ENCODE results near the gene MDFIC.

MDFIC gene

GRCh38 chr7:114933658-114934057, 11.8 kb downstream of the MDFIC start:
- TF ChIP-seq YY1 (IDR thresholded peaks at IDR 0.05; ENCODE audit: insufficient read depth, insufficient read length) (no peak), SUZ12 (IDR thresholded peaks at IDR 0.05; ENCODE audit: extremely low read depth, insufficient read depth, insufficient read length) (no peak), ZNF274 (IDR thresholded peaks at IDR 0.05; ENCODE audit: low read depth, low read length) (no peak)
- Histone ChIP-seq H3K36me3 (ENCODE audit: insufficient read depth, insufficient read length, low read length) (no peaks in the 10 kb centered on the region), H3K9me3 (ENCODE audit: insufficient read depth, low read length) (no peaks in the 10 kb centered on the region), H3K9ac (ENCODE audit: insufficient read length, low read depth) (no peak overlapping the region), H3K4me3 (ENCODE audit: insufficient read length, low read depth) (no peak overlapping the region), H3K27me3 (ENCODE audit: insufficient read depth, insufficient read length) (no peaks in the 10 kb centered on the region), H3K4me1 (ENCODE audit: insufficient read depth, insufficient read length) (no peaks in the 10 kb centered on the region)
- DNase-seq (ENCODE audit: low read depth, low spot score), result no peak

DNA sequence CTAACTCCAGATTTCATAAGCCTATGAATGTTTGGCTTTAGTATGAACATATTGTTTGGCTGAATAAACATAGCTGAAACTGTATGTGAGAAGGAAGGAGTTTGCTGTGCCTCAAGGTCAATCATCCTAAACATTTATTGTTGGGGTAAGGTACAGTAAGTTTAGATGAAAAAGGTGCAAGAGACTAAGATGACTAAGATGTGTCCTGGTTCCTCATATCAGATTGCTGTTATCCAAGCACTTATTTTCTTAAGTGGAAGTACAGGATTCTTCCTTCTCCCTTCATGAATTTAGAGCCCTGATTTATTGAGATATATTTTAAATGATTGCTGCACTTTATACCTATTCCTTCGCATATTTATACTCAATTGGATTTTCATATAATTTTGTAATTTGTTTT, 12.2 kb downstream of the MDFIC start:
- no peaks in the 10 kb centered on the region for H3K9me3 ChIP-seq (ENCODE audit: insufficient read depth, low read length)
- no peaks in the 10 kb centered on the region for H3K27me3 ChIP-seq (ENCODE audit: insufficient read depth, insufficient read length)
- H3K4me3 ChIP-seq (ENCODE audit: insufficient read length, low read depth), result no peak overlapping the region
- TF ChIP-seq SUZ12 (IDR thresholded peaks at IDR 0.05; ENCODE audit: extremely low read depth, insufficient read depth, insufficient read length) (no peak), YY1 (IDR thresholded peaks at IDR 0.05; ENCODE audit: insufficient read depth, insufficient read length) (no peak), ZNF274 (IDR thresholded peaks at IDR 0.05; ENCODE audit: low read depth, low read length) (no peak)
- H3K9ac ChIP-seq (ENCODE audit: insufficient read length, low read depth), result no peak overlapping the region
- no peaks in the 10 kb centered on the region for H3K4me1 ChIP-seq (ENCODE audit: insufficient read depth, insufficient read length)
- DNase-seq (ENCODE audit: low read depth, low spot score), result no peak
- no peaks in the 10 kb centered on the region for H3K36me3 ChIP-seq (ENCODE audit: insufficient read depth, insufficient read length, low read length)

DNA sequence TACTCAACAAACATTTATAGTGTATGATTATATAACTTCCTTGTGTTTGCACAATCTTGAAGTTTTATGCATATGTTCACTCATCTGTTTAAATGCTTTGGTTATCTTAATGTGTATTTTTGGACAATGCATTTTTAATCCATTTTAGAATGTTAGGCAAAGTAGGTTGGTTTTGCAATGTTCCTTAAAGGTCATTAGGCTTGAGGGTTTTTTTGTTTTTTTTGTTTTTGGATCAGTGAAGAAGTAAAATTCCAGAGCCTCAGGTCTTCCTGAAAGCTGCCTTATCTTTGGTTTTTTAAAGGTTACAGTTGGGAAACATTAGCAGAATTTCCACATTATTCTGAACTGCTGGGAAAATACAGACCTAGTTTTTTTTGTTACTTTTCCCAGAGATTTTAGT, 12.8 kb downstream of the MDFIC start:
- H3K9ac ChIP-seq (ENCODE audit: insufficient read length, low read depth), result no peak overlapping the region
- TF ChIP-seq YY1 (IDR thresholded peaks at IDR 0.05; ENCODE audit: insufficient read depth, insufficient read length), result no peak
- TF ChIP-seq SUZ12 (IDR thresholded peaks at IDR 0.05; ENCODE audit: extremely low read depth, insufficient read depth, insufficient read length), result no peak
- TF ChIP-seq ZNF274 (IDR thresholded peaks at IDR 0.05; ENCODE audit: low read depth, low read length), result no peak
- H3K36me3 ChIP-seq (ENCODE audit: insufficient read depth, insufficient read length, low read length), result no peaks in the 10 kb centered on the region
- H3K27me3 ChIP-seq (ENCODE audit: insufficient read depth, insufficient read length), result no peaks in the 10 kb centered on the region
- no peak for DNase-seq (ENCODE audit: low read depth, low spot score)
- H3K4me1 ChIP-seq (ENCODE audit: insufficient read depth, insufficient read length), result no peaks in the 10 kb centered on the region
- H3K9me3 ChIP-seq (ENCODE audit: insufficient read depth, low read length), result no peaks in the 10 kb centered on the region
- H3K4me3 ChIP-seq (ENCODE audit: insufficient read length, low read depth), result no peak overlapping the region

DNA sequence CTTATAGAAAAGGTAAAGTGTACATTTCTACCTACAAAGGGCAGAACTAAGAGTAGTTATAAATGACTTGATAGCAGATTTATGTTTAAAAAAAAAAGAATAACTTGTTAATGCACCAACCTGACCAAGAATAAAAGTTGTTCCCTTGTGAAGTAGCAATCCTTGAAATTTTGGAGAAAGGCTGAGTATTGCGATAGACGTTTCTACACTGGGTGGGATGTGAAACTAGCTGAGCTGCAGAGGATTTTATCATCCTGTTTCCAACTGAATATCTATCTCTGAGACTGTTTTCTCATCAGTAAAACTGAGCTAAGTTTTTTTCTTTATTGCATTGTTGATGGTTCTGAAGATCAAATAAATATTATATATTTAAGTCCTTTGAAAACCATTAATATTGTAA, 14.6 kb downstream of the MDFIC start:
- DNase-seq (ENCODE audit: low read depth, low spot score), result no peak
- TF ChIP-seq YY1 (IDR thresholded peaks at IDR 0.05; ENCODE audit: insufficient read depth, insufficient read length) (no peak), ZNF274 (IDR thresholded peaks at IDR 0.05; ENCODE audit: low read depth, low read length) (no peak), SUZ12 (IDR thresholded peaks at IDR 0.05; ENCODE audit: extremely low read depth, insufficient read depth, insufficient read length) (no peak)
- Histone ChIP-seq H3K4me3 (ENCODE audit: insufficient read length, low read depth) (no peak overlapping the region), H3K36me3 (ENCODE audit: insufficient read depth, insufficient read length, low read length) (no peaks in the 10 kb centered on the region), H3K4me1 (ENCODE audit: insufficient read depth, insufficient read length) (no peaks in the 10 kb centered on the region), H3K9ac (ENCODE audit: insufficient read length, low read depth) (no peak overlapping the region), H3K27me3 (ENCODE audit: insufficient read depth, insufficient read length) (no peaks in the 10 kb centered on the region), H3K9me3 (ENCODE audit: insufficient read depth, low read length) (no peaks in the 10 kb centered on the region)

GRCh38 chr7:114937446-114937845, 15.6 kb downstream of the MDFIC start:
- Histone ChIP-seq H3K9me3 (ENCODE audit: insufficient read depth, low read length) (no peaks in the 10 kb centered on the region), H3K4me1 (ENCODE audit: insufficient read depth, insufficient read length) (no peaks in the 10 kb centered on the region), H3K36me3 (ENCODE audit: insufficient read depth, insufficient read length, low read length) (no peaks in the 10 kb centered on the region), H3K27me3 (ENCODE audit: insufficient read depth, insufficient read length) (no peaks in the 10 kb centered on the region), H3K9ac (ENCODE audit: insufficient read length, low read depth) (no peak overlapping the region), H3K4me3 (ENCODE audit: insufficient read length, low read depth) (no peak overlapping the region)
- no peak for DNase-seq (ENCODE audit: low read depth, low spot score)
- no peak for TF ChIP-seq YY1 (IDR thresholded peaks at IDR 0.05; ENCODE audit: insufficient read depth, insufficient read length)
- no peak for TF ChIP-seq SUZ12 (IDR thresholded peaks at IDR 0.05; ENCODE audit: extremely low read depth, insufficient read depth, insufficient read length)

GRCh38 chr7:114938785-114939184, 16.9 kb downstream of the MDFIC start:
- DNase-seq (ENCODE audit: low read depth, low spot score), result no peak
- no peak for TF ChIP-seq YY1 (IDR thresholded peaks at IDR 0.05; ENCODE audit: insufficient read depth, insufficient read length)
- no peak for TF ChIP-seq SUZ12 (IDR thresholded peaks at IDR 0.05; ENCODE audit: extremely low read depth, insufficient read depth, insufficient read length)
- TF ChIP-seq ZNF274 (IDR thresholded peaks at IDR 0.05; ENCODE audit: low read depth, low read length), result no peak
- Histone ChIP-seq H3K9ac (ENCODE audit: insufficient read length, low read depth) (no peak overlapping the region), H3K4me1 (ENCODE audit: insufficient read depth, insufficient read length) (no peaks in the 10 kb centered on the region), H3K4me3 (ENCODE audit: insufficient read length, low read depth) (no peak overlapping the region), H3K27me3 (ENCODE audit: insufficient read depth, insufficient read length) (no peaks in the 10 kb centered on the region), H3K36me3 (ENCODE audit: insufficient read depth, insufficient read length, low read length) (no peaks in the 10 kb centered on the region), H3K9me3 (ENCODE audit: insufficient read depth, low read length) (no peaks in the 10 kb centered on the region)

GRCh38 chr7:114939484-114940097, 17.7 kb downstream of the MDFIC start:
- H3K36me3 ChIP-seq (ENCODE audit: insufficient read depth, insufficient read length, low read length), result no peaks in the 10 kb centered on the region
- no peaks in the 10 kb centered on the region for H3K9me3 ChIP-seq (ENCODE audit: insufficient read depth, low read length)
- H3K4me1 ChIP-seq (ENCODE audit: insufficient read depth, insufficient read length), result no peaks in the 10 kb centered on the region
- H3K4me3 ChIP-seq (ENCODE audit: insufficient read length, low read depth), result no peak overlapping the region
- DNase-seq (ENCODE audit: low read depth, low spot score), result no peak
- H3K9ac ChIP-seq (ENCODE audit: insufficient read length, low read depth), result no peak overlapping the region
- TF ChIP-seq SUZ12 (IDR thresholded peaks at IDR 0.05; ENCODE audit: extremely low read depth, insufficient read depth, insufficient read length), result no peak
- no peak for TF ChIP-seq YY1 (IDR thresholded peaks at IDR 0.05; ENCODE audit: insufficient read depth, insufficient read length)
- TF ChIP-seq ZNF274 (IDR thresholded peaks at IDR 0.05; ENCODE audit: low read depth, low read length), result no peak
- H3K27me3 ChIP-seq (ENCODE audit: insufficient read depth, insufficient read length), result no peaks in the 10 kb centered on the region
